Measurements from ENCODE around the gene SAMD10.

GRCh38 chr20:63934271-63935068 lies 45.0 kb downstream of the SAMD10 start:
- TF ChIP-seq CTCF (IDR thresholded peaks at IDR 0.05) (peak in 2 of 5 experiments; percentile 16 to 24), POLR2AphosphoS5 (IDR thresholded peaks at IDR 0.05) (no peak), POLR2A (IDR thresholded peaks at IDR 0.05) (no peak), EP300 (IDR thresholded peaks at IDR 0.05; ENCODE audit: low read depth) (no peak)

Data from transverse colon (tissue), 4 donors.